Trophoblast cell (in vitro differentiated cells and primary cell): Measurements from ENCODE around the gene MGAT5.

ENCODE experiments used
- DNase-seq, 2 donors: peaks; one replicate each; pipeline ENCODE4 v3.0.0-alpha.2; 2016
- H2AFZ ChIP-seq: 2 replicates; pipeline ENCODE4 v1.6.1; 2013; ENCODE audit warnings: low read length, moderate library complexity, mild to moderate bottlenecking; ENCODE audit not compliant: insufficient read depth, poor library complexity
- H2AK5ac ChIP-seq: 2 replicates; pipeline ENCODE4 v1.6.1; 2013; ENCODE audit warnings: mild to moderate bottlenecking, low read length
- H2BK120ac ChIP-seq: 2 replicates; pipeline ENCODE4 v1.6.1; 2013; ENCODE audit warnings: low read length, mild to moderate bottlenecking, moderate library complexity; ENCODE audit not compliant: insufficient read depth, poor library complexity
- H2BK12ac ChIP-seq: 2 replicates; pipeline ENCODE4 v1.6.1; 2013; ENCODE audit warnings: mild to moderate bottlenecking, low read length, moderate library complexity
- H2BK5ac ChIP-seq: 2 replicates; pipeline ENCODE4 v1.6.1; 2013; ENCODE audit warnings: low read length, low read depth, moderate library complexity, mild to moderate bottlenecking; ENCODE audit not compliant: poor library complexity
- H3K14ac ChIP-seq: 2 replicates; pipeline ENCODE4 v1.6.1; 2013; ENCODE audit warnings: mild to moderate bottlenecking, low read length
- H3K18ac ChIP-seq: 2 replicates; pipeline ENCODE4 v1.6.1; 2013; ENCODE audit warnings: mild to moderate bottlenecking, low read length
- H3K23ac ChIP-seq: 2 replicates; pipeline ENCODE4 v1.6.1; 2013; ENCODE audit warnings: low read length
- H3K27ac ChIP-seq: 2 replicates; pipeline ENCODE4 v1.5.1; 2013; ENCODE audit warnings: low read depth, mild to moderate bottlenecking, inconsistent platforms, low read length, moderate library complexity
- H3K27me3 ChIP-seq: 2 replicates; pipeline ENCODE4 v1.6.1; 2013; ENCODE audit warnings: inconsistent platforms, mild to moderate bottlenecking, low read length, moderate library complexity; ENCODE audit not compliant: insufficient read depth
- H3K36me3 ChIP-seq, 2 experiments: 1 replicate in 1 of 2; 2 replicates in 1 of 2; pipeline ENCODE4 v1.6.1; 2013; ENCODE audit warnings: low read length in 2 of 2, mild to moderate bottlenecking in 2 of 2, moderate library complexity in 1 of 2; ENCODE audit not compliant: insufficient read depth in 2 of 2, control insufficient read depth in 1 of 2
- H3K4ac ChIP-seq: 2 replicates; pipeline ENCODE4 v1.6.1; 2013; ENCODE audit warnings: low read depth, mild to moderate bottlenecking, low read length, moderate library complexity
- H3K4me1 ChIP-seq, 2 experiments: 1 replicate in 1 of 2; 2 replicates in 1 of 2; pipeline ENCODE4 v1.6.1; 2013; ENCODE audit warnings: low read length in 2 of 2, mild to moderate bottlenecking in 2 of 2, moderate library complexity in 1 of 2; ENCODE audit not compliant: insufficient read depth in 2 of 2, control insufficient read depth in 1 of 2
- H3K4me2 ChIP-seq: 2 replicates; pipeline ENCODE4 v1.6.1; 2013; ENCODE audit warnings: inconsistent platforms, mild to moderate bottlenecking, low read length, moderate library complexity
- H3K4me3 ChIP-seq: 2 replicates; pipeline ENCODE4 v1.5.1; 2013; ENCODE audit warnings: mild to moderate bottlenecking, low read depth, low read length, inconsistent platforms
- H3K79me1 ChIP-seq: one replicate; pipeline ENCODE4 v1.6.1; 2013; ENCODE audit warnings: low read length
- H3K79me2 ChIP-seq: 2 replicates; pipeline ENCODE4 v1.6.1; 2013; ENCODE audit warnings: low read length, mild to moderate bottlenecking; ENCODE audit not compliant: control insufficient read depth, insufficient read depth, poor library complexity
- H3K9ac ChIP-seq: 2 replicates; pipeline ENCODE4 v1.6.1; 2013; ENCODE audit warnings: mild to moderate bottlenecking, low read length
- H3K9me3 ChIP-seq: 2 replicates; pipeline ENCODE4 v1.6.1; 2013; ENCODE audit warnings: low read depth, mild to moderate bottlenecking, control low read depth, inconsistent platforms, low read length; ENCODE audit not compliant: insufficient read depth
- H4K12ac ChIP-seq: 2 replicates; pipeline ENCODE4 v1.6.1; 2013; ENCODE audit warnings: low read depth, mild to moderate bottlenecking, low read length, moderate library complexity
- H4K8ac ChIP-seq: 2 replicates; pipeline ENCODE4 v1.6.1; 2013; ENCODE audit warnings: low read depth, mild to moderate bottlenecking, low read length, moderate library complexity
- H4K91ac ChIP-seq: one replicate; pipeline ENCODE4 v1.6.1; 2013; ENCODE audit warnings: low read depth, mild to moderate bottlenecking, low read length, moderate library complexity
- WGBS: extraction: QIAGEN DNeasy Blood & Tissue Kit; methylation state at CpG from one replicate; pipeline ENCODE4 v1.1.7; 2013; ENCODE audit warnings: missing lambda C conversion rate; ENCODE audit not compliant: insufficient read length, insufficient coverage; ENCODE audit errors: extremely low coverage; 5-methylcytosine and 5-hydroxymethylcytosine counted together

MGAT5 gene

DNA sequence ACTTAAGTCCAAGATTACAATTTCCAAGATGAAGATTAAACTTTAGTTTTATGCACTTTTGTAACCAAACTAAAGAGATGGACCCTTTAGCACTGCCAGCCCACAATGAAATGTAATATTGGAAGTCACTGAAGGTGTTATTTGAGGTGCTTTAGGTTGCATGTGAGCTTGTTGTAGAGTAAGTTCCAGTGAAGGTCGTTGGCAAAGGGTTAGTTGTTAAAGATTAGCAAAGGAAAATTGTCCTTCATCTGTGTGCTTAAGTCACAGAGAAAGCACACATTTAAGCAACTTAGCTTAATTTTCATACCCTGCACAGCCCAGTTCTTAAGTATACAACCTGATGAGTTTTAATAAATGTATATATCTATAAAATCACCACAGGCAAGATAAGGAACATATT lies 46.7 kb downstream of the MGAT5 start:
- H4K8ac ChIP-seq: no peak overlapping the region
- no CpG with 5 or more reads among the region's 1 CpG for WGBS

DNA sequence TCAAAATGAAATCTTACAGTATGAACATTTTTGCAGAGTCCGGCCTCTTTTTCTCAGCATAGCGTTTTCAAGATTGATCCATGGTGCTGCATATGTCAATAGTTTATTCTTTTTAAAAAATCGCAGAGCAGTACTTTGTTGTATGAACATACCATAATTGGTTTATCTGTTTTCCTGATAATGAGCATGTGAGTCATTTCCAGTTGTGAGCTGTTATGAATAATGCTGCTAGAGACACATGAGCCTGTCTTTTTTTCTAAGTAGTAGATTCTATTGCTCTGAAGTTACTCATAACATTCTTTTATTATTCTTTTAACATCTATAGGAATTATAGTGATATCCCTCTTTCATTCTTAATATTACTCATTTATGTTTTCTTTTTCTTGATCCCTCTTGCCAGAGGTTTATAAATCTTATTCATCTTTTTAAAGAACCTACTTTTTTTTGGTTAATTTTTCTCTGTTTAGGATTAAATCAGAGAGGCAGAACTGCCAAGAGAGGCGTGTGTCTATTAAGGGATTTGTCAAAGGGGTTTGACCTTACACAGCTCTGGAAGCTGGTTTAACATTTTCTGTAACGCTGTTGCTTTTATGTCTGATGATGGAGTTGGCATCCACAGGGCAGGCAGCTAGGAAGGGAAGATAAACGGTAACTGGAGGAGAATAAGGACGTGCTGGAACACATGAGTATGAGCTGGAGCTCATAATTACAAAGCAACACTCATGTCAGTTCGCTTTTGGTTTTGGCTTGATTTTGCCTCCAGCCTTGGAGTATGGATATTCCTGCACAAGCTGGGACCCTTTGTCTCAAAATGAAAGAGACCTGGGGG lies 47.4 kb downstream of the MGAT5 start:
- DNase-seq: peak in 1 of 2 donors; percentile 33
- Histone ChIP-seq H2BK5ac (no peak overlapping the region), H4K12ac (no peak overlapping the region), H3K36me3 (no peaks in the 10 kb centered on the region), H3K27ac (no peak overlapping the region), H3K27me3 (no peaks in the 10 kb centered on the region), H3K4ac (no peak overlapping the region), H3K18ac (no peak overlapping the region), H3K4me1 (no peaks in the 10 kb centered on the region), H3K9me3 (no peaks in the 10 kb centered on the region), H2AK5ac (no peak overlapping the region), H3K14ac (no peak overlapping the region), H3K4me3 (no peak overlapping the region), H4K8ac (no peak overlapping the region), H3K79me1 (no peaks in the 10 kb centered on the region), H2BK120ac (no peak overlapping the region), H2AFZ (no peak overlapping the region), H3K9ac (no peak overlapping the region), H4K91ac (no peak overlapping the region), H2BK12ac (no peak overlapping the region), H3K23ac (no peak overlapping the region), H3K4me2 (no peak overlapping the region), H3K79me2 (no peaks in the 10 kb centered on the region)
- no CpG with 5 or more reads among the region's 8 CpGs for WGBS

More for the DNA sequence above, 46.7 kb downstream of the MGAT5 start:
- H2AK5ac ChIP-seq: no peak overlapping the region
- no peak overlapping the region for H2BK120ac ChIP-seq
- no peak overlapping the region for H4K12ac ChIP-seq
- no peaks in the 10 kb centered on the region for H3K27me3 ChIP-seq
- H3K14ac ChIP-seq: no peak overlapping the region
- H3K4me1 ChIP-seq: no peaks in the 10 kb centered on the region
- no peaks in the 10 kb centered on the region for H3K79me2 ChIP-seq
- no peak overlapping the region for H4K91ac ChIP-seq
- no peak overlapping the region for H3K23ac ChIP-seq
- H2BK12ac ChIP-seq: no peak overlapping the region
- H3K36me3 ChIP-seq: no peaks in the 10 kb centered on the region
- H2BK5ac ChIP-seq: no peak overlapping the region
- H3K18ac ChIP-seq: no peak overlapping the region
- no peak overlapping the region for H2AFZ ChIP-seq
- H3K9me3 ChIP-seq: no peaks in the 10 kb centered on the region
- no peak overlapping the region for H3K9ac ChIP-seq
- no peak overlapping the region for H3K4ac ChIP-seq
- no peak for DNase-seq
- H3K27ac ChIP-seq: no peak overlapping the region
- H3K4me3 ChIP-seq: no peak overlapping the region
- no peak overlapping the region for H3K4me2 ChIP-seq
- no peaks in the 10 kb centered on the region for H3K79me1 ChIP-seq

DNA sequence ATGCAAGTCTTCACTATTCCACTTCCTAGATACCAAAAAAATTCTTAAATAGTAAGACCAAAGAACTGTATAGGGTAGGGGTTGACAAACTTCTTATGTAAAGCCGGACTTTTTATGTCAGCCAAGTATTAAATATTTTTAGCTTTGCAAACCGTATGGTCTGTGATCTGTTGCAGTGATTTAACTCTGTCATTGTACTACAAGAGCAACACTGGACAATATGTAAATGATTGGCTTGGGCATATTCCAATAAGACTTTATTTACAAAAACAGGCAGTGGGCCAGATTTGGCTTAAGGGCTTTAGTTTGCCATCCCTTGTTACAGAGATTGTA lies 48.0 kb downstream of the MGAT5 start:
- H3K23ac ChIP-seq: no peak overlapping the region
- no peaks in the 10 kb centered on the region for H3K9me3 ChIP-seq
- H3K4me1 ChIP-seq: peaks cover 0 to 3% of the 10 kb centered on the region in 2 experiments
- H2AK5ac ChIP-seq: no peak overlapping the region
- H3K36me3 ChIP-seq: no peaks in the 10 kb centered on the region
- H4K8ac ChIP-seq: no peak overlapping the region
- H3K79me1 ChIP-seq: no peaks in the 10 kb centered on the region
- H3K9ac ChIP-seq: no peak overlapping the region
- no peak overlapping the region for H3K4me2 ChIP-seq
- no peak overlapping the region for H4K91ac ChIP-seq
- no peak overlapping the region for H3K4me3 ChIP-seq
- H2AFZ ChIP-seq: no peak overlapping the region
- no peak overlapping the region for H3K18ac ChIP-seq
- no peaks in the 10 kb centered on the region for H3K79me2 ChIP-seq
- H2BK12ac ChIP-seq: no peak overlapping the region
- no CpG with 5 or more reads among the region's 2 CpGs for WGBS
- no peak overlapping the region for H4K12ac ChIP-seq
- no peak overlapping the region for H3K27ac ChIP-seq
- no peak overlapping the region for H3K14ac ChIP-seq
- H2BK120ac ChIP-seq: no peak overlapping the region
- no peaks in the 10 kb centered on the region for H3K27me3 ChIP-seq
- no peak overlapping the region for H3K4ac ChIP-seq
- no peak for DNase-seq
- H2BK5ac ChIP-seq: no peak overlapping the region

DNA sequence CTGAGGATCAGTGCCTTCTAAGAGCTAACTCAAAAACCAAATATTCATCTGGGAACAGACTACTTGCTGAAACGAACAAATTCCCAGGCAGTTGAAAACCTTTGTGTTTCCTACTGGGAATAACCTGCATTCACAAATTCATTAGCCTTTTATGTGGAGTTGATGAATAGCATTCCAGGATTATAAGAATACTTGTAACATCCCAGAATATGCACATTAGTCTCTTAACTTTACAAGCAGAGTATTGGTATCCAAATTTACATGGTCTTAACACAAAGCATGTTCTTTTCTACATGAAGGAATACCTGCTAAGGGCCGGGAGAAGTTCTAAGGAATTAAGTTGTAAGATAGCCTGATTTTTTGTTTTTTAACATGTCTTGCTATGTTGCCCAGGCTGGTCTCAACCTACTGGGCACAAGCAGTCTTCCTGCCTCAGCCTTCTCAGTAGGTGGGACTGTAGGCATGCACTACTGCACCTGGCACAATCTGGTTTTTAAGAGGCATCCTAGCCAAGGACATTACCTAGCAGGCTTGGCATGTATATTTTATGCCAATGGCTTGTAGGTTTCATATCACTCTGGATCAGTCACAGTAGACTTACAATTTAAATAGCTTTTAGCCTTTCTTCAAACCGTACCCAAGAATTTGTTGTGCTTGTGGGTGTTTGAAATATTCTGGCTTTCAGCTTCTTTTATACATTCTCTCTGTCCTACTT lies 50.7 kb downstream of the MGAT5 start:
- no peak overlapping the region for H2AK5ac ChIP-seq
- H3K27me3 ChIP-seq: no peaks in the 10 kb centered on the region
- no peaks in the 10 kb centered on the region for H3K9me3 ChIP-seq
- no peaks in the 10 kb centered on the region for H3K36me3 ChIP-seq
- H4K91ac ChIP-seq: no peak overlapping the region
- no peak overlapping the region for H2BK12ac ChIP-seq
- no CpG with 5 or more reads among the region's 3 CpGs for WGBS
- no peak overlapping the region for H3K4ac ChIP-seq
- H3K27ac ChIP-seq: no peak overlapping the region
- no peak overlapping the region for H3K18ac ChIP-seq
- H3K79me2 ChIP-seq: no peaks in the 10 kb centered on the region
- DNase-seq: no peak
- H3K79me1 ChIP-seq: no peaks in the 10 kb centered on the region
- no peak overlapping the region for H3K23ac ChIP-seq
- H2BK120ac ChIP-seq: no peak overlapping the region
- H3K4me2 ChIP-seq: no peak overlapping the region
- no peak overlapping the region for H4K12ac ChIP-seq
- peaks cover 0 to 3% of the 10 kb centered on the region in 2 experiments for H3K4me1 ChIP-seq
- H4K8ac ChIP-seq: no peak overlapping the region
- no peak overlapping the region for H2AFZ ChIP-seq
- no peak overlapping the region for H3K14ac ChIP-seq
- no peak overlapping the region for H2BK5ac ChIP-seq
- H3K9ac ChIP-seq: no peak overlapping the region
- H3K4me3 ChIP-seq: no peak overlapping the region
